Measurements from ENCODE around the gene WWP2.

Gene WWP2

GRCh38 chr16:69926241-69926640, 164.1 kb downstream of the WWP2 start:
- no peak overlapping the region for H3K27ac ChIP-seq
- TF ChIP-seq, protein P1, sequence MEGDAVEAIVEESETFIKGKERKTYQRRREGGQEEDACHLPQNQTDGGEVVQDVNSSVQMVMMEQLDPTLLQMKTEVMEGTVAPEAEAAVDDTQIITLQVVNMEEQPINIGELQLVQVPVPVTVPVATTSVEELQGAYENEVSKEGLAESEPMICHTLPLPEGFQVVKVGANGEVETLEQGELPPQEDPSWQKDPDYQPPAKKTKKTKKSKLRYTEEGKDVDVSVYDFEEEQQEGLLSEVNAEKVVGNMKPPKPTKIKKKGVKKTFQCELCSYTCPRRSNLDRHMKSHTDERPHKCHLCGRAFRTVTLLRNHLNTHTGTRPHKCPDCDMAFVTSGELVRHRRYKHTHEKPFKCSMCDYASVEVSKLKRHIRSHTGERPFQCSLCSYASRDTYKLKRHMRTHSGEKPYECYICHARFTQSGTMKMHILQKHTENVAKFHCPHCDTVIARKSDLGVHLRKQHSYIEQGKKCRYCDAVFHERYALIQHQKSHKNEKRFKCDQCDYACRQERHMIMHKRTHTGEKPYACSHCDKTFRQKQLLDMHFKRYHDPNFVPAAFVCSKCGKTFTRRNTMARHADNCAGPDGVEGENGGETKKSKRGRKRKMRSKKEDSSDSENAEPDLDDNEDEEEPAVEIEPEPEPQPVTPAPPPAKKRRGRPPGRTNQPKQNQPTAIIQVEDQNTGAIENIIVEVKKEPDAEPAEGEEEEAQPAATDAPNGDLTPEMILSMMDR (conservative IDR thresholded peaks at IDR 0.05) = no peak

DNA sequence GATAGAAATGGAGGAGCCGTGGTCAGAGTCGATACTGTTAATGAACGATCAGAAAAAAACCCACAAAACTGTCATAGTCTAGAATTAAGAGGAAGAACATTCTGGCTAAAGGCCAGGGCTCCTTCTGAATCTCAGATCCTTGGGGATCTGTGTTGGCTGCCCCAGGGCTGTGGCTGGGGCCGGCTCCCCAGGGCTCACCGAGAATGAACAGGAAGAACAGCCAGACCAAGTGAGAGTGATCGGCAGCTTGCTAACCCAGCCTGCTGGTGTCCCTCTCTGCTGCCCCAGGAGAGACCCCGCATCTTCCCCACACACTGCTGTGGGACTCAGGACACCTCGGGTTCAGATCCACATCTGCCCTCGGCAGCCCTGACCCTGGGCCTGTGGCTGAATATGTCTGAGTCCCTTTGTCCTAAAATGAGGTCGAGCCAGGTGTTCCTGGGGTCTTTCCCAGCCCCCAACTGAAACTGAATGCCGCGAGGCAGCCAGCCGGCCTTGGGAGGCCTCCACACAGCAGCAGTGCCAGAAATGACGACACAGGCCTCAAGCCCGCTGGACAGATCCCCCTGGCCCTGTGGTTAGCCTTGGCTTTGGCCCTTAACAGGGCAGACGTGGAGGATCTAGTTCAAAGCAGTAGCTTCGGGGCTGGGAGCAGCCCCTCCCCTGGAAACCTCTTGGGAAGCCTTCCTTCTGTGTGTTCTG, 165.1 kb downstream of the WWP2 start:
- TF ChIP-seq, protein P1 (conservative IDR thresholded peaks at IDR 0.05) = no peak
- H3K27ac ChIP-seq = no peak overlapping the region

DNA sequence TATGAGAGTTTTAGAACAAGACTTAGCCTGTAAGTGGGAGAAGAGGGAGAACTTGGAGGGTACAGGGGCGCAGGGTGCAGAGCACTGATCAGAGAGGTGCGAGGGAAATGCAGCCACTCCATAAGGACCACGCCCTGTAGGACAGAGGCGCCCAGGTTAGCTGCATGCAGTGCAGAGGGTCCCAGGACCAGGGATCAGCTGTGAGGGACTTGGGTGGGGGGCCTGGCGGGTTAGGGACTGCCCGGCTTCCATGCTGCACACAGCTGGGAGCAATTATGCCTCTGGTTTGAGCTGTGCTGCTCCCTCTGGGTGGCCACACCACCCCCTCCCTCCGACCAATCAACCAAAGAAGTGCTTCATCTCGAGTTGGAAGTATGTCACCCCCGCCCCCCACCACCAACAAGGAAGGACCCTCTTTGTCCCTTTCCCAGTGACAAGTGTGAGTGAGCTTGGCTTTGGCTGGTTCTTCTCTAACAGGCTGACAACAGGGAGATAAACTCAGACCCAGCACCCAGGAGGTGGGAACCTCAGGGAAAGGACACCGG, 166.8 kb downstream of the WWP2 start:
- TF ChIP-seq, protein P1 (conservative IDR thresholded peaks at IDR 0.05) = no peak
- no peak overlapping the region for H3K27ac ChIP-seq

GRCh38 chr16:69929480-69929879, 167.3 kb downstream of the WWP2 start:
- no peak overlapping the region for H3K27ac ChIP-seq
- TF ChIP-seq, protein P1 (conservative IDR thresholded peaks at IDR 0.05) = no peak

DNA sequence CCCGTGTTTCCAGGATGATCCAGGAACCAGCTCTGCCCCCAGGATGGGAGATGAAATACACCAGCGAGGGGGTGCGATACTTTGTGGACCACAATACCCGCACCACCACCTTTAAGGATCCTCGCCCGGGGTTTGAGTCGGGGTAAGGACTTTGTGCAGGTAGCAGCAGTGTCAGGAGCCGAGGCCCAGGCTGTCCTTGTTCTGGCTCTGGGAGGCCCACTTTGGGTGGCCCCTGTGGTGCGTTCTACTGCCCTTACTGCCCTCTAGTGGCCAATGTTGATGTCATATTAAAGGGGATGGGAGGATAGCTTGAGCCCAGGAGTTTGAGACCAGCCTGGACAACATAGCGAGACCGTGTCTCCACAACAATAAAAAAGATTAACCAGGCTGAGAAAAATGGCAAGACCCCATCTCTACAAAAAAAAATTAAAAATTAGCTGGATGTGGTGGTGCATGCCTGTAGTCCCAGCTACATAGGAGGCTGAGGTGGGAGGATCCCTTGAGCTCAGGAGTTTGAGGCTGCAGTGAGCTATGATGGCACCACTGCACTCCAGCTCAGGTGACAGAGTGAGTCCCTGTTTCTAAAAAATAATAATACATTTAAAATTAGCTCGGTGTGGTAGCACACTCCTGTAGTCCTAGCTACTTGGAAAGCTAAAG, 168.1 kb downstream of the WWP2 start:
- H3K27ac ChIP-seq = no peak overlapping the region
- TF ChIP-seq, protein P1 (conservative IDR thresholded peaks at IDR 0.05) = peak; percentile 76

- TF ChIP-seq, protein P1 (conservative IDR thresholded peaks at IDR 0.05) = no peak
- no peak overlapping the region for H3K27ac ChIP-seq
Measured at GRCh38 chr16:69931631-69932030, 169.5 kb downstream of the WWP2 start.

DNA sequence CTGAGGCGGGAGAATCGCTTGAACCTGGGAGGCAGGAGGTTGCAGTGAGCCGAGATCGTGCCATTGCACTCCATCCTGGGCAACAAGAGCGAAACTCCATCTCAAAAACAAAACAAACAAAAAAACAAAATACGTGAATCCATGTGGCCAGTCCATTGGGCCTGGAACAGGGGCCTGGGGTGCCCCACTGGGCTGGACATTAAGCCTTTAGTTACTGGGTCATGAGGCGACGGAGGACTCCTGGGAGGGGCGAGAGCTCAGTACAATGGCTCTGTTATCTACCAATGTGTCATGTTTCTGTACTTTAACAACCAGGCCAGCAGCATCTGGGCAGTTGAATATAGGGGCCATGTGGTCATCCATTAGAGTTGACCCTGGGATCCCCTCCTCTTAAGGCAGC, 170.1 kb downstream of the WWP2 start:
- no peak overlapping the region for H3K27ac ChIP-seq
- TF ChIP-seq, protein P1 (conservative IDR thresholded peaks at IDR 0.05) = no peak
